WERI-Rb-1 (cell line): ENCODE measurements around the gene SF3B4.

Source experiments
- DNase-seq: peaks from one replicate; pipeline ENCODE4 v3.0.0-alpha.2; 2020
- H3K27ac ChIP-seq: fragments of 250-450 bp; sonication (Bioruptor Pico); 2 replicates; pipeline ENCODE4 v1.5.1; 2020; ENCODE audit warnings: mild to moderate bottlenecking, moderate library complexity
- H3K27me3 ChIP-seq: fragments of 250-450 bp; sonication (Bioruptor Pico); 2 replicates; pipeline ENCODE4 v1.5.1; 2021; ENCODE audit warnings: mild to moderate bottlenecking, low read depth, moderate library complexity; ENCODE audit not compliant: insufficient read depth, severe bottlenecking
- H3K36me3 ChIP-seq: fragments of 250-450 bp; sonication (Bioruptor Pico); 2 replicates; pipeline ENCODE4 v1.5.1; 2020; ENCODE audit warnings: mild to moderate bottlenecking, moderate library complexity
- H3K4me3 ChIP-seq: 2 replicates; pipeline ENCODE4 v1.5.1; 2011; ENCODE audit warnings: low read depth, mild to moderate bottlenecking, control low read depth, low read length
- H3K9me3 ChIP-seq: fragments of 250-450 bp; sonication (Bioruptor Pico); 2 replicates; pipeline ENCODE4 v1.5.1; 2021; ENCODE audit warnings: mild to moderate bottlenecking, moderate library complexity; ENCODE audit not compliant: severe bottlenecking
- TF ChIP-seq, protein P1 (sequence below): IDR thresholded peaks from 2 replicates; pipeline ENCODE4 v1.5.1; 2011; ENCODE audit warnings: low read depth, mild to moderate bottlenecking, control low read depth, inconsistent platforms, low read length

SF3B4 gene

DNA sequence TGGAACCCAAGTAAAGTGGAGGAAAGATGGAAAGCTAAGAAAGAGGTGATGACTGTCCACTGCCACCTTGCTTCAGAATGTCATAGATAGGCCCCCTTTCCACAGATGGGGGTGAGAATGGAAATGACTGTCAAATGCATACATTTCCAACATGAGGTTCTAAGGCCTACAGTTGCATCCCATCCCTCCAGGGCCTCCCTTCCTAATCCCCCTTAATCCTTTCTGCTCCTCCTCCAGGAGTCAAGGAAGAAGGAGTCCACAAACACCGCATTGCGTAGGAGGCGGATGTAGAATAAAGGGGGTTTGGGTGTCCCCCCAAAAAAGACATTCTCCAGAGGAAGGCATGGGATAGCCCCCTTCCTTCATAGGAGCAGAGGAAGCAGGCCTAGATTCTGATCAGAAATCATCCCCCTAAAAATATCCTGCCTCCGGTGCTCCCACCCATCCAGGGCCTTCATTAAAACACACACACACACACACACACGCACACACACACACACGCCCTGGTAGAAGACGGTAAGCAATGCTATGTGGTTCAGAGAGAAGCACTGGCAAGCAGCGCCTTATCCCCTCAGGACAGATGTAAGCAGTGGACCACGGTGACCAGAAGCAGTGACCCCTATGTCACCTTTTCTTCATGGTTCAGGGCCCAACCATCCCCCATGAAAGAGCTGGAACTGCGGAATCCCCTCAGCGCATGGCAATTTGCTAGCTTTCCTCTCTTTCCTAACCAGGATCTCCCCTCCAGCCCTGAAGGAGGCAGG lies 12.0 kb downstream of the SF3B4 start:
- Histone ChIP-seq H3K27me3 (no peaks in the 10 kb centered on the region), H3K4me3 (peak overlapping the region; percentile 95), H3K27ac (peak overlapping the region; percentile 38), H3K9me3 (no peaks in the 10 kb centered on the region), H3K36me3 (peaks cover 34% of the 10 kb centered on the region)
- TF ChIP-seq, protein P1, sequence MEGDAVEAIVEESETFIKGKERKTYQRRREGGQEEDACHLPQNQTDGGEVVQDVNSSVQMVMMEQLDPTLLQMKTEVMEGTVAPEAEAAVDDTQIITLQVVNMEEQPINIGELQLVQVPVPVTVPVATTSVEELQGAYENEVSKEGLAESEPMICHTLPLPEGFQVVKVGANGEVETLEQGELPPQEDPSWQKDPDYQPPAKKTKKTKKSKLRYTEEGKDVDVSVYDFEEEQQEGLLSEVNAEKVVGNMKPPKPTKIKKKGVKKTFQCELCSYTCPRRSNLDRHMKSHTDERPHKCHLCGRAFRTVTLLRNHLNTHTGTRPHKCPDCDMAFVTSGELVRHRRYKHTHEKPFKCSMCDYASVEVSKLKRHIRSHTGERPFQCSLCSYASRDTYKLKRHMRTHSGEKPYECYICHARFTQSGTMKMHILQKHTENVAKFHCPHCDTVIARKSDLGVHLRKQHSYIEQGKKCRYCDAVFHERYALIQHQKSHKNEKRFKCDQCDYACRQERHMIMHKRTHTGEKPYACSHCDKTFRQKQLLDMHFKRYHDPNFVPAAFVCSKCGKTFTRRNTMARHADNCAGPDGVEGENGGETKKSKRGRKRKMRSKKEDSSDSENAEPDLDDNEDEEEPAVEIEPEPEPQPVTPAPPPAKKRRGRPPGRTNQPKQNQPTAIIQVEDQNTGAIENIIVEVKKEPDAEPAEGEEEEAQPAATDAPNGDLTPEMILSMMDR = no peak
- DNase-seq = peak; percentile 73

GRCh38 chr1:149914545-149914944 lies 13.1 kb downstream of the SF3B4 start:
- Histone ChIP-seq H3K9me3 (no peaks in the 10 kb centered on the region), H3K36me3 (peaks cover 45% of the 10 kb centered on the region), H3K27ac (no peak overlapping the region), H3K27me3 (no peaks in the 10 kb centered on the region), H3K4me3 (no peak overlapping the region)
- TF ChIP-seq, protein P1 = no peak
- no peak for DNase-seq

DNA sequence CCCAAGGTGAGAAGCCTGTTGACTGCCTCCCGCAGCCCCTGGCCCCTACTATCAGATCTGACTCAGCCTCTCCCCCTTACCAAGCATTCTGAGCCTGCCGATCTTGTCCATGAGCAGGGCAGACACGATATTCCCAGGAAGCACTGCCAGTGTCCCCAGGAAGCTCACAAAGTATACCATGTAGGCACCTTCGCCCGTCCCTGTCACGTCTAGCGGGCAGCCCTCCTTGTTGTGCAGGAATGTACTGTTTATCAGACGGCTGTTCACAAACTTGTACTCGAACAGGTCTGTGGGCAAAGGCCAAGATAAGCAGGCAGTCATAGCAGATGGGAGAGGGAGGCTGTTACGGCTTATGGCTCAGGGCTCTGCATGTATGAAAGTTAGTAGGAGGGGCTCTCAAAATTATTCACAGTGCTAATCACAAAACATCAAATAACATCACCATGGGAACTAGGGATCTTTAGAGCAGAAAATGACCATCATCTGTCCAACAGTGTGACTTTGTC lies 21.0 kb downstream of the SF3B4 start:
- H3K36me3 ChIP-seq = peaks cover 93% of the 10 kb centered on the region
- TF ChIP-seq, protein P1 = no peak
- no peak overlapping the region for H3K27ac ChIP-seq
- DNase-seq = no peak
- H3K9me3 ChIP-seq = no peaks in the 10 kb centered on the region
- no peak overlapping the region for H3K4me3 ChIP-seq
- H3K27me3 ChIP-seq = no peaks in the 10 kb centered on the region

DNA sequence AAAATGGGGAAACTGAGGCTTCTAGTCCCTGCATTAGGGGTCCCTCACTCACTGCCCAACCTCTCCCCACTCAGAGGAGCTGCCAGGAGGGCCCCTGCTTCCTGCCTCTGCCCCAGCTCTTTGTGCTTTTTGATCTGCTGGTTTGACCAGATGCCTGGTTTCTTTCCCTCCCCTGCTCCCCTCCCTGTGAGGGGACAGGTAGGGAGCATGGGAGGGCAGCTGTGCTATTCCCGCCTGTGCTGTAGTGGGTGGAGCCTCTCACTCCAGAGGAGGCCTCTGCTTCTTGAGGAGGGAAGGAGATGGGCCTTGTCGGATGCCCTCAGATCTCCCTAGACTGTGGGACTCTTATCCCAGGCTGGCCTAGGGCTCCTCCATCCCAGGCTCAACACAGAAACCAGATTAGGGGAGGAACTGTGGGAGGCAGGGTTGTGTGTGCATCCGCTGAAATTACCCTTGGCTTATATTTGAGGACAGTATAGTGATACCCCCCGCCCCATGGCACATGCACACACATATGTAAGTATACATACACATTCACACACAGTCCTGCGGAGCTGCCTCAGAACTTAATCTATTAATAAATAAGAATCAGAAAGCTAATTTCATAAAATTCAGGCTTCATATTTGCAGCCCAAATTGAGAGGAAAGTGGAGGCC lies 23.6 kb downstream of the SF3B4 start:
- Histone ChIP-seq H3K27me3 (no peaks in the 10 kb centered on the region), H3K27ac (peak overlapping the region; percentile 36; the same call in 1 of the 2 replicates), H3K36me3 (peaks cover 67% of the 10 kb centered on the region), H3K4me3 (no peak overlapping the region), H3K9me3 (no peaks in the 10 kb centered on the region)
- DNase-seq = peak; percentile 58
- TF ChIP-seq, protein P1 = no peak

DNA sequence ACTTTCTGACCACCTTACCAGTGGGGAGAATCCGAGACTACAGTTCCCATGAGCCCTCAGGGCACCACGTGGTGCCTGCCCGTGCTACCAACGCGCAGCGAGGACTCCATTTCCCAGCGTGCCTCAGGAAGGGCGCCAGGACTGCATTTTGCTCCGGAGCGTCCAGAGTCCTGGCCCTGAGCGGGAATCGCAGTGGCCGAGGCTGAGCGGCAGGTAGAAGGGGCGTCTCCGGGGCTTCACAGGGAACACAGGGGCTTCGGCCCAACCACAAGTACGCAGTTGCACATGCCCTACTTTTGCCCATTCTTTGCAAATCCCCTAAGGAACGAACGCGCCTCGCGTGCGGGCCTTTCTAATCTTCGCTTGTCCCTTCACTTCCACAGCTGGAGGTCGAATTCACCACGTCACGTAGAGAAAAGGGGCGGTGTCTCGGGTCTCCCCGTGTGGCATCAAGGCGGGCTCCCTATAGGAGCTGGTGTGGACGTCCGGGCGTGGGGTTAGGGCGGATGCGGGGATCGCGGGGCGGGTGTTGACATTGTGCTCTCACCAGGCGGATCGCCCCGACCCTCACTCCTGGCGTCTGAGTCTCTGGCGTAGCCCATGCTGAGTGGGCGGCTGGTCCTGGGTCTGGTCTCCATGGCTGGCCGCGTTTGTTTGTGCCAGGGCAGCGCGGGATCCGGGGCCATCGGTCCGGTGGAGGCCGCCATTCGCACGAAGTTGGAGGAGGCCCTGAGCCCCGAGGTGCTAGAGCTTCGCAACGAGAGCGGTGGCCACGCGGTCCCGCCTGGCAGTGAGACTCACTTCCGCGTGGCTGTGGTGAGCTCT lies 27.9 kb downstream of the SF3B4 start, which contains the start of gene BOLA1:
Gene BOLA1, plus strand, starts transcription at position 109 of the 825 bp plus-strand sequence. Its CDS starts 492 bp downstream, at position 601.
- Histone ChIP-seq H3K4me3 (peak within 1 kb of the TSS; percentile 39), H3K9me3 (no peaks in the 10 kb centered on the region), H3K27ac (peak within 1 kb of the TSS; percentile 53), H3K36me3 (peaks cover 24% of the 10 kb centered on the region), H3K27me3 (no peaks in the 10 kb centered on the region)
- TF ChIP-seq, protein P1 = no peak
- DNase-seq = peak; percentile 83
